Mucosa of gallbladder (tissue), 1 donor: ENCODE measurements around the gene SNAI3. TPM values are rescaled to one million over a fixed set of nuclear protein-coding genes. Genes with fewer than 3 reads are reported as not detected.
A peak's percentile ranks its signal among the peaks of the same experiment; 100 is the strongest.

ENCODE experiments used
- DNase-seq: peaks from one replicate; pipeline ENCODE4 v3.0.0-alpha.2; 2020; ENCODE audit warnings: low spot score
- total RNA-seq: library from RNA; stranded (reverse); gene quantifications from one replicate; pipeline ENCODE4 v1.2.1, GENCODE V29; 2021
- donor health status: DM: no; HTN: no; CAD: no.

SNAI3 gene
- total RNA-seq, 1 donor from 2014 or later = 1.9 TPM

DNA sequence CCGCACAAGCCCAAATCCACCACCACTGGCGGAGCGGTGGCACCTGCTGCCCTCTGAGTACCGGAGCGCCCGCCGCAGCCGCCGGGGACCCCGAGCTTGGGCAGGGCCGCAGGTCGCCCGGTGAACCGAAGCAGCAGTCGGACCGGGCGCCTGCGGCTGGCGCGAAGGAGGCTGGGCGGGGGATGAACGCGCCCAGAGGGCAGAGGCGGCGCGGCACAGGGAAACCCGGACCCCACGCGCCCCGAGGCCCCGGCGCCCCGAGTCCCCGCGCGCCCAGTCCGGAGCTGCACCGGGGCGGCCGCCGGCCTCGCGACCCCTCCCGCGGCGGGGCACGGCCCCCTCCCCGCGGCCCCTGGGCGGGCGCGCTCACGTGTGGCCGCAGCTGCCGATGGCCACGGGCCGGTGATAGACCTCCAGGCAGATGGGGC is 19.5 kb upstream of the SNAI3 start:
- no peak for DNase-seq

DNA sequence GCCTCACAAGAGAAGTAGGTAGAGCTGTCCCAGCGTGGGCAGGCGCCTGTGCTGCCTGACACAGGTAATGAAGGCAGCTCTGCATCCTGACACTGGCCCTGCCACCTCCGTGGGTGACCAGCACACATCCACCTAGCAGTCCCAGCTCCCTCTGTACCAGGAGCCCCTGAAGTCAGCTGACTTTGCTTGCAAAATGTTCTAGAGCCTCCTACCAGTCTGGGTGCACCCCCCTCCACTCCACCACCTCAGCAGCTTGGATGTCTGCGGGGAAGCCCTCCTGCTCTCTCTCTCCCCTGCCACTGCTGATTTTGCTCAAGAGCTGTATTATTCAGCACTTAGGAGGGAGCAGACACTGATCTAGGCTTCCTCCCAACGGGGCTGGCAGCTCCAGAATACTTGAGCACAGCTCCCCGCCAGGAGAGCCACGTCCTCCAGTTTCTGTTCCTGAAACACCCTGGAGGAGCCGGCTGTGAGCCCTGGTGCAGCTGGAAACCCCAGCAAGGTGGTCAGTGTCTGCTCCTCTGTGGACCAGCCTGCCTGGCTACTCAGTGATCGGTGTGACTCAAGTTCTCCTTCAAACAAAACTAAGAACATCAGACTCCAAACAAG is 18.9 kb upstream of the SNAI3 start:
- DNase-seq = no peak

DNA sequence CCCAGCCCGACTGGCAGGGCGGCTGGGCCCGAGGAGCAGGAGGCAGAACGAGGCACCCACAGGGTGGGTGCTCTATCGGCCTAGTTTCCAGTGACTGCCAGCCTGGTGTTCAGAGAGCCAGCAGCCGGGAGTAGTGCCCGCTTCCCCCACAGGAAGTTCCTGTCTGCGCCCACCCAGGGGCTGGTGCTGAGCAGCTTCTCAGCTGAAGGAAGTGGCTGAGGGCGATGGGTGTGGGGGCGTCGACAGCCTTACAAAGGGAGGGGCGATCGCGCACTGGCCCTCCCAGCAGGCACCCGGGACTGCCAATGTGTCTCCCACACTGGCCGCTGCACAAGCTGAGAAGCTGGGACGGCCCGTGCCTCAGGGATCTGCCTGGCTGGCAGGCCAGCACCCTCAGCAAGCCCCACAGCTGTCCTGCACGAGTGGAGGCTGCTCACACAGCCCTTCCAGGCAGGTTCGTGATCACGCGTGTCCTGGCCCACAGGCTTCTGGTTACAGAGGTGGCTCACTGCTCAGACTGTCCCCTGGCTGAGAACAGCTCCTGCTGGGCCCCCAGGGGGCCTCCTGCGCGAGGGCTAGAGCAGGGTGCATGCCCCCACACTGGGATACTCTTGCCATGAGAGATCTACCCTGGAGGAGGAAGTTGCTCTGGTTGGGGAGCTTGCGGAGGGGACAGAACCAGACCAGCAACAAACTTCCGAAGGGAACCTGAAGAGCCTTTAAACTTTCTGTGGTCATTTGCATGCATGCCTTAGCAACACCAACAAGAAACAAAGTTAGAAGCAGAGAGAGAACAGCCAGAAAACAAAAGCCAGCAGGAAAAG is 17.4 kb upstream of the SNAI3 start:
- DNase-seq = no peak

DNA sequence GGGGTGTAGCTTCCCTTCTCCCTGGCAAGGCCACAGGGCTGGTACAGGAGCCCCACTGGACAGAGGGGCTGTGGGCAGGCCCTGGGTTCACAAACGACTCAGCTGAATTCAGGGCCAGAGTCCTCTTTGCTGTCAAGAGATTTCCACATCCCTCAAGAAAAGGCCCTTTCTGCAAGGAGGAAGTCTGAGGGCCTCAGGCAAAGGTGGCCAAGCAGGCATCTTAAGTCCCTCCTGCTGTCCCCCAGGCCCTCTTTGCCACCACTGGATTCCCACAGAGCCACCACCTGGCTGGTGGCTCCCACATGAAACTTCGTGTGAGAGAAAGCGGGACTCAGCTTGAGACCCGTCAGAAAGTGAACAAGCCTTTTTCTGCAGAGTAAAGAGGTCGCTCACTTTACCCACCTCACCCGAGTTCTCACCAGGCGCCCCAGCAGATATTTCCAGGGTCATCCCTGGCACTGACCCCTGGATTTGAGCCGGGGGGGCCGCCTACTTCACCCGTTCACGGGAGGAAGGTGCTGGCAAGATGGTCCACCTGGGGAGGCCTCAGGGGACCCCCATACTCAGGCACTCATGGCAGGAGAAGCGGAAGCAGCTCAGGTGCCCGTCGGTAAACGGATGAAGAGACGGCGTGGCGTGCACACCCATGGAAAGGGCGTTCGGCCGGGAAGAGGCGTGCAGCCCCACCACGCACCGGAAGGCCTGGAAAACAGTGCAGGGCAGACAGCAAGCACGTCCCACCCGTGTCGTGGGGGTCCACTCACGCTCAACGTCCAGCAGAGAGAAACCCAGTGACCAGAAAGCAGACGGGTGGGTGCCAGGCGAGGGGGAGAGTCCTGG is 16.3 kb upstream of the SNAI3 start:
- DNase-seq = no peak

DNA sequence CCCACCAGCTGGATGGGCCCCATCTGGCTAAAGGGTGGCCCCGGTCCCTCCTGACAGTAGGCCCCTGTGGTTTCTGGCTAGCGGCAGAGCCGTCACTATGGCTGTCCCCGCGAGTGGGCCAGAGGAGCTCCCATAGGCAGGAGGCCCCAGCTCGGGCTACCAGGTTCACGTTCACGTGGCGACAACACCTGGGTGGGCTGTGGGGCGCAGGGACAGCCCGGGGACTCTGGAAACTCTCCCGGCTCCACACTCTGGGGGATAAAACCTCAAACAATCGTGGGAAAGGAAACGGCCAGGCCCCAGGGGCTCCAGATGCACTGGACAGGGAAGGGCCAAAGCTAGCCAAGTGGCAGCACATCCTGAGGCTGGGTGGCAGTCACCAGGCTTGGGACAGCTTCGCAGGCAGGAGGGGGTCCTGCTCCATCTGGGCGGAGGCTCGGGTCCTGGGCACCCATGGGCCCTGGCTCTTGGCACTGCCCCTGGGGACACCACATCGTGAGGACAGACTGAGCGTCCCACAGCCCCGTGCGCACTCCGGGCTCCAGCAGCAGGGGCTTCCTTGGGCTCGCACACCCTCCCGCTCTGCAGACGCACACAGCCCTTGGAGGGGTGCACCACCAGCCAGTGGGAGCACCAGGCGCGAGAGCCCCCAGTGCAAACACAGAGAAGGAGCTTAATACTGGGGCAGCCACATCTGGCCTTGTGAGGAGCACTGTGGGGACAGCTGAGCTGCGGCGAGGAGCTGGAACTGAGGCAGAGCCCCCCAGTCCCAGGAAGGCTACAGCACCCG is 15.5 kb upstream of the SNAI3 start:
- DNase-seq = no peak

DNA sequence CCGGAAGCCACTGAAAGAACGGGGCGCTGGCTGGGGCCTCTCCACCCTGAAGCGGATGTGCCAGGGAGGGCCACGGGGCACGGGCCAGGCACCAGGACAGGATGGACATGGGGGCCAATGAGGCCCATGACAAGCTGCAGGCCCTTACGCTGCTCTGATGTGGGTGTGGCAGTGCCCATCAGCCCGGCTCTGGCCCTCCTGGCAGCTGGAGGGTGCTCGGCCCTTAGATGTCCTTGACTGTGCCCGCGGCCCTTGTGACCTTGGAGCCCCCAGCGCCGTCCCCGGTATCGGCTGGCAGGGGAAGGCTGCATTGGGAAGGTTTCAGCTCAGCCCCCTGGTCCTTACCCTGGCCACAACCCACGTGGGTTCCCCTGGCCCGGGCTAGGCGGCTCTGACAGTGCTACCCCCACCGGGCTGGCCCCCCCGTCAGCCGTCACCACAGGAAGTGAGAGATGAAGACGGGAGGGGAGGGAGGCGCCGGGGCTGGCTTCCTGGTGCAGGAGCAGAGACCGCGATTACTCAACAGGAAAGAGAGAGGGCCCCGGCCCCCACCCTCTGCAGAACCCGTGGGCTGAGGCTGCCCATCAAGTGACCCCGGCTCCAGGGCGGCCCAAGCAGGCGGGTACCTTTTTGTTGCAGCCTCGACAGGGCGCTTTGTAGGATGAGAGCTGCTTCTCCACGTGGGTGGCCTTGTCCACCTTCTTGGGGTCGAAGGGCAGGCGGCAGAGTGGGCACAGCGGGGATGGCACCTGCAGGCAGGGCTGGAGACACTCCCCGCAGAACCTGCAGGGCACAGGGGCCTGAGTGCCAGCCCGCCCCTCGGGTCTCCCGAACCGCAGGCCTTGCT is 14.6 kb upstream of the SNAI3 start:
- peak; percentile 91 for DNase-seq

DNA sequence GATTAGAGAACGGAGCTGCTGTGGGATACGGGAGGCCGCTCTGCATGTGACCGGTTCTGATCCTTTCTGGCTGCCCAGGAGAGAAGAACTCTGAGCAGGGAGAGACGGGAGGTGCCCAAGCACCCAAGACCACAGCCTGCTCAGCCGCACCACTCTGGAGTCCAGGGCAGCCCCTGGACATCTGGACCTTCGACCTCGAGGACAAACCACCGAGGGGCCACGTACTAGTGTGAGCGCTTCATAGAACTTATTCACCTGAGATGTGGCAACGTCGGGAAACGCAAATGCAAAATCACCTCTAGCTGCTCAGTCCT is 14.0 kb upstream of the SNAI3 start:
- no peak for DNase-seq

DNA sequence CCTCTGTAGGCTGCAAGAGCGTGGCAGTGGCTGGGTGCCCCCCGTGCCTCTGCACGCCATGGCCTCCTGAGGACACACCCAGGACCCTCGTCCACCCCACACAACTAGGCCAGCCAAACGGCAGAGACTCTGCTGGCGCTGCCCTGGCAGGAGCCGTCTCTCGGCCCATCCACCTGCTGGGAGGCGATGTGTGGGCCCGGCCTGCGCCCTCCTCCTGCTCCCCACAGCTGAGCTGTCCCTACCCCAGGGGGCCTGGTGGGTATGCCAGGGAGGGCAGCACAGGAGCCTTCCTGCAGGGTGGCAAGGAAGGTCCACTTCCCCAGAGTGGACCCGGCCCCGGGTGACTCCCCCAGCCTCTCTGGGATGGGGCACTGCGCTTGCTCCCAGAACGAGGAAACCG is 12.9 kb upstream of the SNAI3 start:
- no peak for DNase-seq

DNA sequence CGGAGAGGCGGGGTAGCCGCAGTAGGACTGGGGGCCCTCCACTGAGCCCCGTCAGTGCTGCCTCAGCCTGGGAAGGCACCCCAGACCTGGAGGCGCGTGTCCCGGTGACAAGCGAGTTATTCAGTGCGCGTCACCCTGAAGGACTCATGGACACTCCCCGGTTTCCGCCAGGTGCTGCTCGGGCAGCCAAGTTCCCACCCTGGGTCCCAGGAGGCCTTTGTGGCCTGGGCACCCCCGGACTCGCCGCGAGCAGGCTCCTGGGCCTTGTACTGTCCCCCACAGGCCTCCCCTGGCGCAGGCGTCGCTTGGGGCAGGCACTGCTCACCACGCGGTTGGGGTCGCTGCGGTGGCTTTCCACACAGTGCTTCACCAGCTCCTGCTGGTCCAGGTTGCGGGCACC is 12.3 kb upstream of the SNAI3 start:
- DNase-seq = no peak

DNA sequence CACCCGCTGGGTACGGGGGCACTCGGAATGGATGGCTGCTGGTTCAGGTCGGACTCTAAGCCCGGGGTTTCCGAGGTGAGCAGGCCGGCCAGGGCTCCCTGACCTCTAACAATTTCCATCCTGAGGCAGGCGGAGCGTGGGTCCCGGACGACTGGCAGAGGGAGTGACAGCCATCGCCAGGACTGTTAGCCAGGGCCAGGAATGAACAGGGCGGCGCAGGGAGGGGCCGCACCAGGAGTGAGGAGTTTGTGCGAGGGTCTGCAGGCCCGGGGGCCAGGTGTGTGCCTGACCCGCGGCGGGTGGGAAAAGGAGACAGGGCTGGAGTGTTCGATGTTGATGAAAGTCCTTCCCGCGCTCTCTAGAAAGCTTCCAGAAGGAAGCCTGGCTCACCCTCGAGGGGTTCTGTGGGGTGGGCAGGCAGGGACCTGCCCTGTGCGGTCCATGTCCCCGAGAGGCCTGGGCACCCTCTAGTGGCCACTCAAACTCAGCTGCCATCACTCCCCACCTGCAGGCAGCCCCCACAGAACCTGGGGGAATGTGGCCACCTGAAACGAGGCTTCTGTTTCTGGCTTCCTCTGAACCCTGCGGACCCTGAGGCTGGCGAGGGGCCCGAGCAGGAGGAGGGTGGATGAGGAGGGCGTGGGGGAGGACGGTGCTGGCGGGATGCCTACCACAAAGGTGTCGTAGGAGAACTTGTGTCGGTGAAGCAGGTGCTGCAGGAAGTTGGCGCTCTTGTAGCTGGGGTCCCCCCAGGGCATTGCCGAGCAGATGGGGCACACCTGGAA is 11.7 kb upstream of the SNAI3 start:
- no peak for DNase-seq

DNA sequence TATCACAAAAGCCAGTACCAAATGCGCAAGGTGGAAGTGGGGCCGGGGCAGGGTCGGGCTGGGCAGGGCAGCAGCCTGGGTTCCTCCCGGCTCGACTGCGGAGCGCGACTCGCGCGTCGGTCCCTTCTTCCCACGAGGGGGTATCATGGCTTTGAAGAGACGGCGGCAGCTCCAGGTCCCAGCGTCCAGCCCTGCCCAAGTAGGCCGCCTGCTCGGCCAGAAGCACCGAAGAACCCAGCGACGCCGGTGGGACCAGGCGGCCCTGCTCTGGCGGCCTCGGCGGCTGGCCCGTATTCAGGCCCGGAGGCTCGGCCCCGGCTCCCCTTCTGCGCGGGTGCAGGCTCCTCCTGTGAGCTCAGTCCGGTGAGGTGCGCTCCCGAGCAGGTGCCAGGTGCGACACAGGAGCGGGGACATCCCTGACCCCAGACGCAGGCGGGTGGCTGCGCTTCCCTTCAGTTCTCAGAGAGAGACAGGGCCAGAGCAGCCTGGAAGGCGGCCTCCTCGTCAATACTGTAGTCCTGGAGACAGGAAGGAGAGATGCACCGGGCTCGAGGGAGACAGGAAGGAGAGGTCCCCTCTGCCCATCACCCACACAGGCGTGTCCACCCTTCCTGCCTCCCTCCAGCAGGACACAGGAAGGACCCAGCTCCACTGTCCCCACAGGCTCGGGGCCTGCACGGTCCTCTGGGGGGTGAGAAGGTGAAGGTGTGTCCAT is 11.0 kb upstream of the SNAI3 start:
- DNase-seq = no peak

DNA sequence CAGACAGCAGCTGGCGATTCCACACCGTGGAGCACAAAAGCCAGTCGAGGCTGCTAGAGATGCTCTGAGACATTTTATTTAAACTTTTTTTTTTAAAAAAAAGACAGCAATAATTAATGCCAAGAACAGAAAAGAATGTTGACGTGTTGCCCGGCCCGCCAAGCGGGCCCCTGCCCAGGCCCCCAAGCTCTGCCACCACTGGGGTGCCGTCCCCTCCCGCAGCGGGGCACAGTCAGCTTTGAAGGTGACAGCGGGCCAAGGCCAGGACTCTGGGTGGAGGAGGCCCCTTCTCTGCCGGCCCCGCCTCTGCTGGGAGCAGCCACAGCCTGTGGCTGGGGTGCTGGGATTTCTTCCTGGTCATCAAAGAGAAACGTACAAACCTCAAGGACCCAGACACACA is 10.1 kb upstream of the SNAI3 start:
- no peak for DNase-seq

DNA sequence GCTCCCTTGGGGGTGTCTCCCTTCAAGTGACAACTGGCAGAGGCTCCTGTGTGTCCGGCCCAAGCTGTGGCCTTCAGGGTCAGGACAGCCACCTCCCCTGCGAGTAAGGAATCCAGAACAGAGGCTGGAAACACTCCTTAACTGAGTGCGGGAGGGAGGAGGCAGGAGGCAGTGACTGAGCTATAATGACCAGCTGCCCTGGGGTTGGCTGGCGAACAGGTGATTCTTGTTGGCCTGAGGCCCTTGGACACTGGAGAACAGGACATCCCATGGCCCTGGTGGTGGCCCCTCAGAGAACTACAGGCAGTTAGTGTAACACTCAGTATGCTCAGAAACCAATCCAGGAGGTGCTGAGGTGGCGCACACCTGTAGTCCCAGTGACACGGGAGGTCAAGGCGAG is 9.4 kb upstream of the SNAI3 start:
- no peak for DNase-seq

DNA sequence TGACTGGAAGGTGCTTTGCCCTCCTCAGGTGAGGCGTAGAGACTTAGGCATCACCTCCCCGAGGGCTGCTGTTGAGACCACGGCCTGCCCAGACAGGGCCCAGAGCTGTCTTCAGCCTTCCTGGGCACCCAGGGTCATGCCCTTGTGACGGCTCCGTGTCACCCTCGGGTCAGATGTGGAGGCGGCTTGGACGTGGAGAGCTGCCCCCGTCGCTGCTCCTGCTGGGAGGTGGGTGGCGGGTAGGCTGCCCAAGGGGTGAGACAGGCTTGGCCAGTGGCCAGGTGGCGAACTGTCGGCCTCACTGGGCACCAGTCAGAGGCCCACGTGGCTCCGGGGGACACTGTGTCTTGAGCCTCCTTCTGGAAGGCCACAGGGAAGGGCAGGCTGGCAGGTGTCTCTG is 8.9 kb upstream of the SNAI3 start:
- no peak for DNase-seq

DNA sequence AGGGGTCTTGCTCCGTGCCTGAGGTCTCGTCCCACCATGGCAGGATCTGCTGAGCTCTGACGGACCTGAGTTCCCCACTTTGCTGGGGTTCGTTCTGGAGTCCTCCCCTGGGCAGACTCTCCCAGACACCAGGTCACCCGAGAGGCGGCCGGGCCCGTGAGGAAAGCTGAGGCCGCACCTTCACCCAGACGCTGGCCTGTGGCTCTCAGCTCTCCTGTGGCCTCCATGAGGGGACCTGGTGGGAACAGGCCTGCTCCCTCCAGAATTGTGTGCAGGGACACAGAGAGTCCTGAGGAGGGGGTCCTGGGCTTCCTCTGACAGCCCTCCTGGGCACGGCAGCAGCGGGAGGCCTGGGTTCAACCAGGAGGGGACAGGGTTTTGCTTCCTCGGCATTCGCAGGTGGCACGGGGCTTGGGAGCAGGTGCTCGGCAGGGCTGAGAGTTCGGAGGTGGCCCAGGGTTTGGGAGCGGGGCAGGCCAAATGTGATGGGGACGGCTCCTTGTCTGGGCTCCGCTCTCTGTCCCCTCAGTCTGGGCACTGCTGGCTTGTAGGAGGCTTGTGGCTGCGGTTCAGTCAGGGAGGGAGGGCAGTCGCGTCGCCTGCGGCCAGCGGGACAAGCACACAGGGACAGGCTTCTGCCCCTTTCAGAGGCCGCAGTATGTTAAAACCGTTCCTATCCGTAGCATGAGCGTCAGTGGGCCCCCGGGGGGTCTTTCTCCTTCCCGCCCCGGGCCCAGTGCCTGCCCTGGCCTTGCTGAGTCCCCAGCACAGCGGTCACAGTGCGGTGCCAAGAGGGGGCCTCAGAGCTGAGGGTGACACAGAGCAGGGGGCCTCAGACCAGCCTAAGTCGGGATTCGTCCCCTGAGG is 8.1 kb upstream of the SNAI3 start:
- no peak for DNase-seq

DNA sequence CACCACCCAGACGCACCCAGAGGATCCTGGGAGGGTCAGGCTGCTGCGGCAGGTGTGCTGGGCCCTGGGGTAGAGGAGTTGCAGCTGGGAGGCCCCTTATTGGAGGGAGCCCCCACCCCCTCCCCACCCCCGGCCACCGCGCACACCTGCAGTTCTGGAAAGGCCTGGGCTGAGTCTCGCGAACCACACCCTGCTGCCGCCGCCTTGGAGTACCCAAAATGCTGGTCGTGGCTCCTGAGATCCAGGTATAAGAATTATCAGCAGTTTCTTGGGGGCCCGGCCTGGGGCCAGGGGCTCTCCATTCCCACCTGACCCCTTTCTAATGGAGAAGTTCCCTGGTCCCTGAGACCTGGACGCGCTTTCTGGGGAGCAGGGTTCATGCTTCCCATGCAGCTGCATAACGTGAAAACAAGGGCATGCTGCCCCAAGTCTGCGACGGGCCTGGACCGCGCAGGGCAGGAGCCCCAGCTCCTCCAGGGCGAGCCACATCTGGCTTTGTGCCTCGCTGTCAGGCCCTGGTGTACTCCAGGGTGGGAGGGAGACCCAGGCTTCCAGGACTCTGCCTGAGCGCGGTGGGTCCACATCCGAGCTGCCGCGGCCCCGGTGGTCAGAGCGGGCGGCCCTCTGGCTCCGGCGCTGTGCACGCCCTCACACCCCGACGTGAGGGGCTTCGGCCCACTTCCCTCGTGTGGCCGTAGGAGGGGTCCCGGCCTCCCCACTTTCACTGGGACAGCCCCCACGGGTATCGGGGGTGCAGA is 7.3 kb upstream of the SNAI3 start:
- no peak for DNase-seq

DNA sequence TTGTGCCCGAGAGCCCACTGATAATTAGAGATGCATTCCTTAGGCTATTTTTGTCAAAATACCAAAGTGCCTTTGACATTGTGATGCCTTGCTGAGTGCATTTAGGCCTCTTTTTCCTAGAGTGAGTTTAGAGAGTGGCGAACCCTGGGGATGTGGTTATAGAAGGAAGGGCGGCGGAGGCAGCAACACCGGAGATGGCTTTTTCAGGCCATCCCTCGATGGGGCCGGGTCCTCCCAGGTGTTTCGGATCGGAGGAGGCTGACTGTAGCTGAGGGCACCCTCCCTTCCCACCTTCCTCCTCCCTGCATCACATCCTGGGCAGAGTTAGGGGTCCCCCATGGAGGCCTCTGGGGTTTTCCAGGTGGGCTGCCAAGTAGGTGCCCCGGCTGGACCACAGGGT is 6.6 kb upstream of the SNAI3 start:
- no peak for DNase-seq
